Astrocyte of the cerebellum (primary cell): ENCODE results near the gene S1PR2.

Source experiments
- DNase-seq: peaks from one replicate; pipeline ENCODE4 v3.0.0-alpha.2; 2011; ENCODE audit warnings: low read depth
- H3K4me3 ChIP-seq: 2 replicates; pipeline ENCODE4 v1.5.1; 2011; ENCODE audit warnings: mild to moderate bottlenecking, low read depth, low read length, moderate library complexity
- in situ Hi-C: cut with HindIII; loops from 2 replicates; pipeline ENCODE4 v1.10.0; 2017; ENCODE audit warnings: low sequenced_read_pairs
- TF ChIP-seq, protein P1 (sequence below): IDR thresholded peaks from 2 replicates; pipeline ENCODE4 v1.5.1; 2012; ENCODE audit warnings: low read length, low read depth, moderate library complexity, mild to moderate bottlenecking; ENCODE audit errors: missing control alignments

The S1PR2 gene

GRCh38 chr19:10192922-10193321 lies 38.2 kb downstream of the S1PR2 start:
- TF ChIP-seq, protein P1, sequence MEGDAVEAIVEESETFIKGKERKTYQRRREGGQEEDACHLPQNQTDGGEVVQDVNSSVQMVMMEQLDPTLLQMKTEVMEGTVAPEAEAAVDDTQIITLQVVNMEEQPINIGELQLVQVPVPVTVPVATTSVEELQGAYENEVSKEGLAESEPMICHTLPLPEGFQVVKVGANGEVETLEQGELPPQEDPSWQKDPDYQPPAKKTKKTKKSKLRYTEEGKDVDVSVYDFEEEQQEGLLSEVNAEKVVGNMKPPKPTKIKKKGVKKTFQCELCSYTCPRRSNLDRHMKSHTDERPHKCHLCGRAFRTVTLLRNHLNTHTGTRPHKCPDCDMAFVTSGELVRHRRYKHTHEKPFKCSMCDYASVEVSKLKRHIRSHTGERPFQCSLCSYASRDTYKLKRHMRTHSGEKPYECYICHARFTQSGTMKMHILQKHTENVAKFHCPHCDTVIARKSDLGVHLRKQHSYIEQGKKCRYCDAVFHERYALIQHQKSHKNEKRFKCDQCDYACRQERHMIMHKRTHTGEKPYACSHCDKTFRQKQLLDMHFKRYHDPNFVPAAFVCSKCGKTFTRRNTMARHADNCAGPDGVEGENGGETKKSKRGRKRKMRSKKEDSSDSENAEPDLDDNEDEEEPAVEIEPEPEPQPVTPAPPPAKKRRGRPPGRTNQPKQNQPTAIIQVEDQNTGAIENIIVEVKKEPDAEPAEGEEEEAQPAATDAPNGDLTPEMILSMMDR, result no peak
- no peak for DNase-seq
- H3K4me3 ChIP-seq, result peak overlapping the region; percentile 82
- in situ Hi-C loops, result no loop called here

- DNase-seq, result peak; percentile 97
- TF ChIP-seq, protein P1, result no peak
- in situ Hi-C loops, result no loop called here
- H3K4me3 ChIP-seq, result no peak overlapping the region
Measured at GRCh38 chr19:10191347-10191746, 39.8 kb downstream of the S1PR2 start.

DNA sequence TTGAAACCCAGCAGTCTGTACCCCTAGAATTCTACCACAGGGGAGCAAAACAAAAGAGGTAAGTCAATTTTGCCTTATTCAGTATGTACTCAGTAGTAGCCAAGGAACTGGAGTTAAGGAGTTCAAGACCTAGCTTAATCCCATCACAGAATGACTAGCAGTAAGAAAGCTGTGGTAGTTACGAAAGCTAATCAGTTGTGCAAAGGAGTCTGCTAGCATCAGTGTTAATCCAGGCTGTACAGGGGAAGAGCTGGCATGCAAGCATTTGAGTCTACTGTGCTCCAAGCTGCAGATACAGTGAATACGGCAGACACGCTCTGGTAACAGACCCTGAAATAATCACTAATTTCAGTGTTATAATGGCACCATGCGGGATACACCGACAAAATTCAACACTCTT lies 41.1 kb downstream of the S1PR2 start:
- in situ Hi-C loops, result no loop called here
- TF ChIP-seq, protein P1, result no peak
- no peak for DNase-seq
- no peak overlapping the region for H3K4me3 ChIP-seq

DNA sequence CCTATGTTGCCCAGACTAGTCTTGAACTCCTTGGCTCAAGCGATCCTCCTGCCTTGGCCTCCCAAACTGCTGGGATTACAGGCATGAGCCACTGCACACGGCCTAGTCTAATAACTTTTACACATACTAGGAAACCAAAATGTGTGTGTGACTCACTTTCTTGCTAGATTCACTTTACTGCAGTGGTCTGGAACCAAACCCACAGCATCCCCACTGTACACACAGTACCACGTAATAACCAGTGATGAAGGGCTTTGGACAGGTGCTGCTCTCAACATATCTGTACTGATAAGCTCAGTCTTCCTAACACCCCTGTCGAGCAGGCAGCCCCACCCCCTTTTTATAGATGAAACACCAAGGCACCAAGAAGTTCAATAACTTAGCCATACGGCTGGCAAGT lies 41.5 kb downstream of the S1PR2 start:
- TF ChIP-seq, protein P1, result no peak

DNA sequence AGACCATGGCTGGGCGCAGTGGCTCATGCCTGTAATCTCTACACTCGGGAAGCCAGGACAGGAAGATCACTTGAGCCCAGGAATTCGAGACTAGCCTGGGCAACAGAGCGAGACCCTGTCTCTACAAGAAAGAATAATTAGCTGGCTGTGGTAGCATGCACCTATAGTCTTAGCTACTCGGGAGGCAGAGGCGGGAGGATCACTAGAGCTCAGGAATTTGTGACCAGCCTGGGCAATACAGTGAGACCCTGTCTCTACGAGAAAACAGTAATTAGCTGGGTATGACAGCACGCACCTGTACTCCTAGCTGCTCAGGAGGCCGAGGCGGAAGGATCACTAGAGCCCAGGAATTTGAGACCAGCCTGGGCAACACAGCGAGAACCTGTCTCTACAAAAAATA lies 43.8 kb downstream of the S1PR2 start:
- no peak overlapping the region for H3K4me3 ChIP-seq
- in situ Hi-C loops, result no loop called here
- TF ChIP-seq, protein P1, result no peak
- DNase-seq, result no peak

More for the DNA sequence above, 41.5 kb downstream of the S1PR2 start:
- H3K4me3 ChIP-seq, result no peak overlapping the region
- in situ Hi-C loops, result no loop called here
- DNase-seq, result no peak

DNA sequence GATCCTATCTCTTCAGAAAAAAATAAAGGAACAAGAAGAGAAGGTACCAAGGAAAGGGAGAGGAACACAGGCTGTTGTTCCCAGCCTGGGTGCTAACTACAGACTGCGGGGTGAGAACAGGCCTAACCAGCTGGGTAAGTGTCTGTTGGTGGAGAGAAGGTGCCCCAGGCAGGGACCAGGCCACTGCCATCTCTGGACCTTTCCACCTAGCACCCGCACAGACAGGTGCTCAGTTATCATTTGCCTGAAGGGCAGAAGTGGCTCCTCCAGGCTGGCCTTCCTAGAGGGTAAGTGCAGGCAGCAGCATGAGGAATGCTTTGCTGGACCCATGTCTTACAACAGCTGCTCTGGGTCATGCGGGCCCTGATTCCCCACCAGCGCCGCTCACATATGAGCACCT lies 46.5 kb downstream of the S1PR2 start:
- no peak for DNase-seq
- in situ Hi-C loops, result no loop called here
- no peak overlapping the region for H3K4me3 ChIP-seq
- TF ChIP-seq, protein P1, result no peak

GRCh38 chr19:10183926-10184325 lies 47.2 kb downstream of the S1PR2 start:
- no peak for DNase-seq
- in situ Hi-C loops, result no loop called here
- H3K4me3 ChIP-seq, result no peak overlapping the region
- TF ChIP-seq, protein P1, result no peak
